ENCODE data around the gene PTPRD. TPM values are rescaled to one million over a fixed set of nuclear protein-coding genes. Genes with fewer than 3 reads are reported as not detected.

The PTPRD gene
- total and polyA plus RNA-seq, 2 donors (not counting 1 experiment from before 2014, with no cell fraction given), result not detected

GRCh38 chr9:8668751-8669150 is 1944.1 kb downstream of the PTPRD start:
- Histone ChIP-seq H3K4me2 (replicated peaks; ENCODE audit: low read depth, low read length, poor library complexity, severe bottlenecking) (no peak overlapping the region), H3K9me3 (ENCODE audit: control extremely low read depth in 1 of 3, control insufficient read depth in 2 of 3, insufficient read depth in 1 of 3, low read length in 2 of 3) (no peaks in the 10 kb centered on the region), H3K27me3 (replicated peaks in 1 of 4; ENCODE audit: control extremely low read depth in 1 of 4, control insufficient read depth in 3 of 4, insufficient read depth in 4 of 4, low read length in 3 of 4) (no peaks in the 10 kb centered on the region), H3K36me3 (replicated peaks in 1 of 2; ENCODE audit: control extremely low read depth in 1 of 2, control insufficient read depth in 1 of 2, extremely low read depth in 1 of 2, insufficient read depth in 2 of 2, low read length in 1 of 2) (no peaks in the 10 kb centered on the region), H3K79me2 (ENCODE audit: control insufficient read depth, insufficient read depth, low read length) (no peaks in the 10 kb centered on the region), H3K4me3 (ENCODE audit: control extremely low read depth in 1 of 5, extremely low read depth in 1 of 5, insufficient read depth in 1 of 5, low read depth in 2 of 5, low read length in 4 of 5) (no peak overlapping the region), H4K20me1 (ENCODE audit: control insufficient read depth, insufficient read depth, low read length, poor library complexity, severe bottlenecking) (no peaks in the 10 kb centered on the region), H2AFZ (ENCODE audit: insufficient read depth, low read depth, low read length, poor library complexity, severe bottlenecking) (no peak overlapping the region), H3K27ac (ENCODE audit: low read length in 2 of 2) (no peak overlapping the region), H3K4me1 (ENCODE audit: control insufficient read depth in 2 of 2, insufficient read depth in 2 of 2, low read length in 2 of 2) (no peaks in the 10 kb centered on the region), H3K9ac (ENCODE audit: low read length) (no peak overlapping the region)
- ATAC-seq (ENCODE audit: low read depth) (no peak), DNase-seq (no peak)
- H3K4me1 Mint-ChIP-seq, result no peaks in the 10 kb centered on the region
- H3K4me3 Mint-ChIP-seq, result no peak overlapping the region
- WGBS (ENCODE audit: insufficient coverage), result 100% methylated on average over 1 of the region's 1 CpG
- intact Hi-C loops (cut with micrococcal nuclease), result no loop called here
- TF ChIP-seq EZH2 (IDR thresholded peaks at IDR 0.05; ENCODE audit: borderline replicate concordance, insufficient read depth, low read depth, low read length, poor library complexity, severe bottlenecking), result no peak
- TF ChIP-seq, protein P1, sequence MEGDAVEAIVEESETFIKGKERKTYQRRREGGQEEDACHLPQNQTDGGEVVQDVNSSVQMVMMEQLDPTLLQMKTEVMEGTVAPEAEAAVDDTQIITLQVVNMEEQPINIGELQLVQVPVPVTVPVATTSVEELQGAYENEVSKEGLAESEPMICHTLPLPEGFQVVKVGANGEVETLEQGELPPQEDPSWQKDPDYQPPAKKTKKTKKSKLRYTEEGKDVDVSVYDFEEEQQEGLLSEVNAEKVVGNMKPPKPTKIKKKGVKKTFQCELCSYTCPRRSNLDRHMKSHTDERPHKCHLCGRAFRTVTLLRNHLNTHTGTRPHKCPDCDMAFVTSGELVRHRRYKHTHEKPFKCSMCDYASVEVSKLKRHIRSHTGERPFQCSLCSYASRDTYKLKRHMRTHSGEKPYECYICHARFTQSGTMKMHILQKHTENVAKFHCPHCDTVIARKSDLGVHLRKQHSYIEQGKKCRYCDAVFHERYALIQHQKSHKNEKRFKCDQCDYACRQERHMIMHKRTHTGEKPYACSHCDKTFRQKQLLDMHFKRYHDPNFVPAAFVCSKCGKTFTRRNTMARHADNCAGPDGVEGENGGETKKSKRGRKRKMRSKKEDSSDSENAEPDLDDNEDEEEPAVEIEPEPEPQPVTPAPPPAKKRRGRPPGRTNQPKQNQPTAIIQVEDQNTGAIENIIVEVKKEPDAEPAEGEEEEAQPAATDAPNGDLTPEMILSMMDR (IDR thresholded peaks at IDR 0.05), result no peak
- ChIA-PET POLR2A (no interaction called here), CTCF (no interaction called here)
- H3K27me3 Mint-ChIP-seq, result no peaks in the 10 kb centered on the region
- no peaks in the 10 kb centered on the region for H3K9me3 Mint-ChIP-seq (ENCODE audit: insufficient read depth)
- H3K27ac Mint-ChIP-seq, result no peak overlapping the region

DNA sequence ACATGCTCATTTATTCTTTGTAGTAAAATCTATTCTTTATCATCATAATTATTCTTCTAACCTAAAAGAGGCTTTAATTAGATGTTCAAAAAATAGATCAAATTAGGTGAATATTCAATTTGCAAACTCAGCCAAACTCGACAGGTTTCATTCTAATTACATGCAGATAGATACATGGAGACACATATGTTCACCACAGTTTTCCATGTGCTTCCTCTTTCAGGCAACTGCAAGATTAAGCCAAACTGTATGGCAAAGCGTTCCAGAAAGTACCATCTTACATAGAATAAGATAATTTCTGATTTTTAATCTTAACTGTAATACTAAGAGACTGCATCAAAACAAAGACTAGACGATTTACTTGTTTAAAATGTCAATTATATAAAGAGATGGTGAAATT is 1944.6 kb downstream of the PTPRD start:
- no peaks in the 10 kb centered on the region for H3K9me3 Mint-ChIP-seq (ENCODE audit: insufficient read depth)
- no peaks in the 10 kb centered on the region for H3K4me1 Mint-ChIP-seq
- Histone ChIP-seq H3K4me2 (replicated peaks; ENCODE audit: low read depth, low read length, poor library complexity, severe bottlenecking) (no peak overlapping the region), H3K9ac (ENCODE audit: low read length) (no peak overlapping the region), H3K27ac (ENCODE audit: low read length in 2 of 2) (no peak overlapping the region), H3K4me3 (ENCODE audit: control extremely low read depth in 1 of 5, extremely low read depth in 1 of 5, insufficient read depth in 1 of 5, low read depth in 2 of 5, low read length in 4 of 5) (no peak overlapping the region), H4K20me1 (ENCODE audit: control insufficient read depth, insufficient read depth, low read length, poor library complexity, severe bottlenecking) (no peaks in the 10 kb centered on the region), H3K36me3 (replicated peaks in 1 of 2; ENCODE audit: control extremely low read depth in 1 of 2, control insufficient read depth in 1 of 2, extremely low read depth in 1 of 2, insufficient read depth in 2 of 2, low read length in 1 of 2) (no peaks in the 10 kb centered on the region), H3K4me1 (ENCODE audit: control insufficient read depth in 2 of 2, insufficient read depth in 2 of 2, low read length in 2 of 2) (no peaks in the 10 kb centered on the region), H3K9me3 (ENCODE audit: control extremely low read depth in 1 of 3, control insufficient read depth in 2 of 3, insufficient read depth in 1 of 3, low read length in 2 of 3) (no peaks in the 10 kb centered on the region), H2AFZ (ENCODE audit: insufficient read depth, low read depth, low read length, poor library complexity, severe bottlenecking) (no peak overlapping the region), H3K79me2 (ENCODE audit: control insufficient read depth, insufficient read depth, low read length) (no peaks in the 10 kb centered on the region), H3K27me3 (replicated peaks in 1 of 4; ENCODE audit: control extremely low read depth in 1 of 4, control insufficient read depth in 3 of 4, insufficient read depth in 4 of 4, low read length in 3 of 4) (no peaks in the 10 kb centered on the region)
- no peak overlapping the region for H3K27ac Mint-ChIP-seq
- intact Hi-C loops (cut with micrococcal nuclease), result no loop called here
- no peaks in the 10 kb centered on the region for H3K27me3 Mint-ChIP-seq
- ChIA-PET CTCF (no interaction called here), POLR2A (no interaction called here)
- no peak for DNase-seq
- ATAC-seq (ENCODE audit: low read depth), result no peak
- TF ChIP-seq, protein P1 (IDR thresholded peaks at IDR 0.05), result no peak
- TF ChIP-seq EZH2 (IDR thresholded peaks at IDR 0.05; ENCODE audit: borderline replicate concordance, insufficient read depth, low read depth, low read length, poor library complexity, severe bottlenecking), result no peak
- no peak overlapping the region for H3K4me3 Mint-ChIP-seq
- 67% methylated on average over 1 of the region's 3 CpGs for WGBS (ENCODE audit: insufficient coverage)

Measured in B cell (primary cell).